ENCODE data around the gene DSCAM. TPM values are rescaled to one million over a fixed set of nuclear protein-coding genes. Genes with fewer than 3 reads are reported as not detected.
A peak's percentile ranks its signal among the peaks of the same experiment; 100 is the strongest.
"Not testable (repeated sequence)": the region's sequence is repeated elsewhere in the genome, so short reads cannot be mapped to it uniquely, and the experiment has no call there.

The DSCAM gene
- total and polyA plus RNA-seq, 4 donors, result 0.02 to 0.25 (median 0.09) TPM

DNA sequence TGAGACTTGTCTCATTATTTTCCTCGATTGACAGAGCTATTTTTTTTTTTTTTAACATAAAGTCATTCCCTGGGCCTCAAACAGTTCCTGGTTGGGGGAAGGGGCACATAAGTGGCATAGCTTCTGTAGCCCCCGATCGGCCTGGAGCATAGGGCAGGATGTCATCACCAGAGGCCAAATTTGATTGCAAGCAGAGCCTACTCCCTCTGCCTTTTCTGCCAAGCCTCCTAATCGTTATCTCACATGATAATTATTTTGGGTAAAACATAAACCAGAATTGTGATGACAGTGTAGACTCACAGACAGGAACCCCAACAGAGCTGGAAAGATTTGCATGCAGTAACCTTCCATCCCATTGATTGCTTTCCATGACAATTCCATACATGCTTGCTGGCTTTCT is 574.9 kb downstream of the DSCAM start:
- WGBS, 2 donors, result 68 to 79% methylated on average over 4 of the region's 4 CpGs
- Histone ChIP-seq H3K9ac (ENCODE audit: insufficient read depth in 1 of 2, low read length in 2 of 2) (no peak overlapping the region), H3K27ac (ENCODE audit: low read depth in 1 of 2, low read length in 1 of 2) (no peak overlapping the region), H3K36me3 (ENCODE audit: control insufficient read depth in 4 of 4, insufficient read depth in 4 of 4, low read length in 4 of 4) (no peaks in the 10 kb centered on the region), H3K9me3 (ENCODE audit: control insufficient read depth in 4 of 4, insufficient read depth in 3 of 4, low read length in 3 of 4) (peaks cover 0 to 5% (median 0%) of the 10 kb centered on the region in 4 donors), H3K4me1 (ENCODE audit: control insufficient read depth in 5 of 5, insufficient read depth in 5 of 5, low read length in 5 of 5) (peaks cover 0 to 3% (median 0%) of the 10 kb centered on the region in 5 donors), H3K4me3 (no peak overlapping the region), H3K27me3 (ENCODE audit: control insufficient read depth in 3 of 3, insufficient read depth in 3 of 3, low read length in 2 of 3) (no peaks in the 10 kb centered on the region)
- no peak for DNase-seq
- ATAC-seq (ENCODE audit: insufficient read depth, low FRiP score), result no peak
- no peak for TF ChIP-seq CTCF (IDR thresholded peaks at IDR 0.05; ENCODE audit: control extremely low read depth, extremely low read depth)

DNA sequence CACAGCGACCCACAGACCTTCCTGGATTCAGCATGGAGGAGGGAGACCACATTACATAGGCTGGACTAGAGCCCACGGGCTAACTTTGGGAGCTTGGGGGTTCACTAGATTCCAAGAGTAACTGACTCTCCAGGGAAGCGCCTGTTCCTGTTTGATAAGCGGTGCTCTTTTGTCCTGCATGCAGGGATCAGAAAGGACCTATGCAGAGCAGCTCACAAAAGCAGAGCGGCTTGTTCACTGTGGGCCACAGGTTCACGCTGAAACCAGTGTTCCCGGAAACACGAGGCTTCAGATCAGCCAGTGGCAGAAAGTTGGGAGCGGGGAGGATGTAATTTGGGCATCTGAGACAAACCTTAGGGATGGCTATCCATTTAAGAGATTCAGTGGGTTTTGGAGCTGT is 575.8 kb downstream of the DSCAM start:
- no peak for TF ChIP-seq CTCF (IDR thresholded peaks at IDR 0.05; ENCODE audit: control extremely low read depth, extremely low read depth)
- no peak overlapping the region for H3K9ac ChIP-seq (ENCODE audit: insufficient read depth in 1 of 2, low read length in 2 of 2)
- H3K27me3 ChIP-seq (ENCODE audit: control insufficient read depth in 3 of 3, insufficient read depth in 3 of 3, low read length in 2 of 3), result no peaks in the 10 kb centered on the region
- WGBS, 2 donors, result 64 to 76% methylated on average over 9 of the region's 9 CpGs
- no peaks in the 10 kb centered on the region for H3K36me3 ChIP-seq (ENCODE audit: control insufficient read depth in 4 of 4, insufficient read depth in 4 of 4, low read length in 4 of 4)
- H3K4me1 ChIP-seq (ENCODE audit: control insufficient read depth in 5 of 5, insufficient read depth in 5 of 5, low read length in 5 of 5), result peaks cover 0 to 3% (median 0%) of the 10 kb centered on the region in 5 donors
- no peak overlapping the region for H3K4me3 ChIP-seq
- ATAC-seq (ENCODE audit: insufficient read depth, low FRiP score), result no peak
- peaks cover 0 to 3% (median 0%) of the 10 kb centered on the region in 4 donors for H3K9me3 ChIP-seq (ENCODE audit: control insufficient read depth in 4 of 4, insufficient read depth in 3 of 4, low read length in 3 of 4)
- DNase-seq, result no peak
- H3K27ac ChIP-seq (ENCODE audit: low read depth in 1 of 2, low read length in 1 of 2), result no peak overlapping the region

DNA sequence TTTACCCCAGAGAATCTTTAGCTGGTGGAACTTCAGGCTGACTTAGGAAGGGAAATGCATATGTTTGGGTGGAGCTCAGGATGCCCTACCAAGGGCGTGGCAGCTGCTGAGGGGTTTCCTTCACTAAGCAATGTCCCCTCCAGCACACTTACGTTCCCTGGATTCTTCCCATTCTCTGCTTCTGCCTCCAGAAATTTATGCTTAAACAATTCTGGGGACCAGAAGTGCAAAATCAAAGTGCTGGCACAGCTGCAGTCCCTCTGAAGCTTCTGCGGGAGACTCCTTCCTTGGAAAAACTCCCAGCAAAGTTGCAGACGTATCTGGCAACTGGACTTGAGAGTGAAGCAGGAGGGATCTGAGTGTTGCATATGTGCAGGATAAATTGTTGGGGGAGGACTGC is 576.9 kb downstream of the DSCAM start:
- Histone ChIP-seq H3K9ac (ENCODE audit: insufficient read depth in 1 of 2, low read length in 2 of 2) (no peak overlapping the region), H3K4me3 (no peak overlapping the region), H3K4me1 (ENCODE audit: control insufficient read depth in 5 of 5, insufficient read depth in 5 of 5, low read length in 5 of 5) (peaks cover 0 to 3% (median 0%) of the 10 kb centered on the region in 5 donors), H3K36me3 (ENCODE audit: control insufficient read depth in 4 of 4, insufficient read depth in 4 of 4, low read length in 4 of 4) (no peaks in the 10 kb centered on the region), H3K27ac (ENCODE audit: low read depth in 1 of 2, low read length in 1 of 2) (no peak overlapping the region), H3K9me3 (ENCODE audit: control insufficient read depth in 4 of 4, insufficient read depth in 3 of 4, low read length in 3 of 4) (peaks cover 0 to 3% (median 0%) of the 10 kb centered on the region in 4 donors), H3K27me3 (ENCODE audit: control insufficient read depth in 3 of 3, insufficient read depth in 3 of 3, low read length in 2 of 3) (no peaks in the 10 kb centered on the region)
- peak; percentile 24 to 75 (median 37) for DNase-seq
- 60 to 73% methylated on average over 4 of the region's 4 CpGs for WGBS, 2 donors
- no peak for ATAC-seq (ENCODE audit: insufficient read depth, low FRiP score)
- TF ChIP-seq CTCF (IDR thresholded peaks at IDR 0.05; ENCODE audit: control extremely low read depth, extremely low read depth), result no peak

DNA sequence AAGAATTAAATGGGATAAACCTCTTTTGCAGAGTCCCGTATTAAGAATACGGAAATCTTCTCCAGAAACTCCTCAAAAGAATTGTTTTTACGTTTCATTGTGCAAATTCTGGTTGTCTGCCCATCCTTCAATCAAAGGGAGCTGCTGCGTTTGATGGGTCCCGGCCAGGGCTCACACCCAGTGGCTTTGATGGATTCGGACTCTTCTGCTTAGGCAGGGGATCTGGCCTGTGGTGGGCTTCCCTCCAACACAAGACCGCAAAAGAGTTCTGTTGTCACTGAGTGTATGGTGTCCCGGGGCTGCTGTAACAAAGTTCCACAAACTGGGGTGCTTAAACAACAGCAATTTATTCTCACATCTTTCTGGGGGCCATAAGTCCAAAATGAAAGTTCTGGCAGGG is 577.7 kb downstream of the DSCAM start:
- Histone ChIP-seq H3K9ac (ENCODE audit: insufficient read depth in 1 of 2, low read length in 2 of 2) (no peak overlapping the region), H3K4me1 (ENCODE audit: control insufficient read depth in 5 of 5, insufficient read depth in 5 of 5, low read length in 5 of 5) (peaks cover 0 to 3% (median 0%) of the 10 kb centered on the region in 5 donors), H3K9me3 (ENCODE audit: control insufficient read depth in 4 of 4, insufficient read depth in 3 of 4, low read length in 3 of 4) (peaks cover 0 to 3% (median 0%) of the 10 kb centered on the region in 4 donors), H3K27ac (ENCODE audit: low read depth in 1 of 2, low read length in 1 of 2) (no peak overlapping the region), H3K27me3 (ENCODE audit: control insufficient read depth in 3 of 3, insufficient read depth in 3 of 3, low read length in 2 of 3) (no peaks in the 10 kb centered on the region), H3K4me3 (no peak overlapping the region), H3K36me3 (ENCODE audit: control insufficient read depth in 4 of 4, insufficient read depth in 4 of 4, low read length in 4 of 4) (no peaks in the 10 kb centered on the region)
- WGBS, 2 donors, result 86 to 89% methylated on average over 8 of the region's 8 CpGs
- TF ChIP-seq CTCF (IDR thresholded peaks at IDR 0.05; ENCODE audit: control extremely low read depth, extremely low read depth), result no peak
- DNase-seq (no peak), ATAC-seq (ENCODE audit: insufficient read depth, low FRiP score) (no peak)

DNA sequence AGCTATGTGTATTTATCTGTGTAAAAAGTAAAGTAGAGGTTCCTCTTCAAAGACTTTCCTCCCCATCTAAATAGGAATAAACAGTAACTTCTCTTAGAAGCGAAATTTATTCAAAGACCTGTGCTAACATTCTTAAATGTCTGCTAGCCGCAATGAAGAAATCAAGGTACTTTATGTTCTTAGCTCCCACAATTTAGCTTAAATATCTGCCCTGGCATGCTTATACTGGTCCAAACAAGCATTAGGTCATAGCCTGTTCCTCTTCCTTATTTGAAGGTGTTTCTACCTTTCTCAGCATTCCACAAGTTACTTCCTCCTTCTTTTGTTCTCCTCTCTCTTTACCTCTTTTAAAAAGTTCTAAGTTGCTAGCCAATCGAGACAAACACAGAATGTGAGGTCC is 588.5 kb downstream of the DSCAM start:
- not testable (repeated sequence) for H3K4me3 ChIP-seq; H3K4me1 ChIP-seq (ENCODE audit: control insufficient read depth in 5 of 5, insufficient read depth in 5 of 5, low read length in 5 of 5); H3K9ac ChIP-seq (ENCODE audit: insufficient read depth in 1 of 2, low read length in 2 of 2); ATAC-seq (ENCODE audit: insufficient read depth, low FRiP score); H3K9me3 ChIP-seq (ENCODE audit: control insufficient read depth in 4 of 4, insufficient read depth in 3 of 4, low read length in 3 of 4); H3K27ac ChIP-seq (ENCODE audit: low read depth in 1 of 2, low read length in 1 of 2); H3K27me3 ChIP-seq (ENCODE audit: control insufficient read depth in 3 of 3, insufficient read depth in 3 of 3, low read length in 2 of 3); DNase-seq; H3K36me3 ChIP-seq (ENCODE audit: control insufficient read depth in 4 of 4, insufficient read depth in 4 of 4, low read length in 4 of 4)
- WGBS, 2 donors, result 76 to 77% methylated on average over 3 of the region's 3 CpGs

Data from lung (tissue), 12 donors.